ENCODE data around the gene PALM.
"Not testable (repeated sequence)": the region's sequence is repeated elsewhere in the genome, so short reads cannot be mapped to it uniquely, and the experiment has no call there.

Gene PALM

GRCh38 chr19:677601-678436, 30.9 kb upstream of the PALM start:
- DNase-seq (ENCODE audit: extremely low spot score, insufficient read length, low read depth) = no peak
- FAIRE-seq = no peak

- DNase-seq (ENCODE audit: extremely low spot score, insufficient read length, low read depth) (no peak), FAIRE-seq (no peak)
Measured at GRCh38 chr19:678791-679388, 29.8 kb upstream of the PALM start.

- peak; percentile 31 for FAIRE-seq
Measured at GRCh38 chr19:679418-680286, 29.1 kb upstream of the PALM start.

GRCh38 chr19:680287-681028, 28.3 kb upstream of the PALM start:
- no peak for FAIRE-seq
- DNase-seq (ENCODE audit: extremely low spot score, insufficient read length, low read depth) = peak; percentile 98

More at GRCh38 chr19:679418-680286, 29.1 kb upstream of the PALM start:
- no peak for DNase-seq (ENCODE audit: extremely low spot score, insufficient read length, low read depth)

GRCh38 chr19:681029-682019, 27.4 kb upstream of the PALM start:
- DNase-seq (ENCODE audit: extremely low spot score, insufficient read length, low read depth) = peak; percentile 84
- FAIRE-seq = peak; percentile 96

- no peak for DNase-seq (ENCODE audit: extremely low spot score, insufficient read length, low read depth)
- no peak for FAIRE-seq
Measured at GRCh38 chr19:682678-683320, 25.9 kb upstream of the PALM start.

GRCh38 chr19:685454-685931, 23.2 kb upstream of the PALM start:
- DNase-seq (ENCODE audit: extremely low spot score, insufficient read length, low read depth) (no peak), FAIRE-seq (no peak)

- FAIRE-seq = no peak
Measured at GRCh38 chr19:686589-687297, 22.0 kb upstream of the PALM start.

GRCh38 chr19:687569-688166, 21.1 kb upstream of the PALM start:
- no peak for DNase-seq (ENCODE audit: extremely low spot score, insufficient read length, low read depth)
- no peak for FAIRE-seq

More at GRCh38 chr19:686589-687297, 22.0 kb upstream of the PALM start:
- DNase-seq (ENCODE audit: extremely low spot score, insufficient read length, low read depth) = no peak

GRCh38 chr19:688214-688613, 20.5 kb upstream of the PALM start:
- no peak for DNase-seq (ENCODE audit: extremely low spot score, insufficient read length, low read depth)
- FAIRE-seq = no peak

- FAIRE-seq (no peak), DNase-seq (ENCODE audit: extremely low spot score, insufficient read length, low read depth) (no peak)
Measured at GRCh38 chr19:688992-689391, 19.7 kb upstream of the PALM start.

- FAIRE-seq = no peak
Measured at GRCh38 chr19:690203-690602, 18.5 kb upstream of the PALM start.

GRCh38 chr19:694481-695351, 14.0 kb upstream of the PALM start:
- FAIRE-seq (no peak), DNase-seq (ENCODE audit: extremely low spot score, insufficient read length, low read depth) (no peak)

More at GRCh38 chr19:690203-690602, 18.5 kb upstream of the PALM start:
- DNase-seq (ENCODE audit: extremely low spot score, insufficient read length, low read depth) = no peak

GRCh38 chr19:695352-695949, 13.3 kb upstream of the PALM start, which contains the start of gene PRSS57:
TSS of gene PRSS57 (minus strand) at chr19:695452. CDS start at chr19:695430, 22 bp downstream.
- DNase-seq (ENCODE audit: extremely low spot score, insufficient read length, low read depth) = no peak
- FAIRE-seq = no peak

- not testable (repeated sequence) for DNase-seq (ENCODE audit: extremely low spot score, insufficient read length, low read depth); FAIRE-seq
Measured at GRCh38 chr19:698529-698928, 10.2 kb upstream of the PALM start.

GRCh38 chr19:699885-700284, 8.8 kb upstream of the PALM start:
- FAIRE-seq; DNase-seq (ENCODE audit: extremely low spot score, insufficient read length, low read depth): not testable (repeated sequence)

Data from GM18507 (cell line).